Mammary epithelial cell (primary cell): ENCODE results near the gene SORBS2.

Experiments
- EZH2 ChIP-seq: IDR thresholded peaks from 2 replicates; pipeline ENCODE4 v1.6.1; 2012; ENCODE audit warnings: low read length, inconsistent platforms, borderline replicate concordance
- TF ChIP-seq, protein P1 (sequence below), 2 donors: IDR thresholded peaks in 1 of 2; conservative IDR thresholded peaks in 1 of 2; 2 replicates each; pipeline ENCODE4 v1.5.1; 2011 to 2012; ENCODE audit warnings: inconsistent platforms in 2 of 2, low read length in 2 of 2, mild to moderate bottlenecking in 2 of 2, control low read depth in 1 of 2, low read depth in 1 of 2; ENCODE audit not compliant: insufficient read depth in 1 of 2; ENCODE audit errors: extremely low read depth in 1 of 2

DNA sequence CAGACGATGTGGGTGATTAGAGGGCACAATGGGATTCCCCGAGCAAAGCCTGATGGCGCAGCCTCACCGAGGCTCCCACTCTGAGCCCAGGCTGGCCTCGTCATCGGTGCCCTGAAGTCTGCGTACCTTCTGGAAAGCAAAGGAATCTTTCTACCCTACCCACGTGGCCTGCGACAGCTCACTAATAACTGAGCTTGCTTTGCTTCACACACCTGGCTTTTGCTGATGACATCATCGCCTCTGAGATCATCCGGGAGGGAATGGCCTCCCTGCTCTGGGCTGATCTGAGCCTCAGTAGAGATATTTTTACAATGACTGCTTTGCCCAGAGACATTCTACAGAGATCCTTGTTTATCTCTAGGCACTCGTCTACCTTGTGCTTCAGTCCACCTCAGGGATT lies 231.3 kb downstream of the SORBS2 start:
- TF ChIP-seq, protein P1, sequence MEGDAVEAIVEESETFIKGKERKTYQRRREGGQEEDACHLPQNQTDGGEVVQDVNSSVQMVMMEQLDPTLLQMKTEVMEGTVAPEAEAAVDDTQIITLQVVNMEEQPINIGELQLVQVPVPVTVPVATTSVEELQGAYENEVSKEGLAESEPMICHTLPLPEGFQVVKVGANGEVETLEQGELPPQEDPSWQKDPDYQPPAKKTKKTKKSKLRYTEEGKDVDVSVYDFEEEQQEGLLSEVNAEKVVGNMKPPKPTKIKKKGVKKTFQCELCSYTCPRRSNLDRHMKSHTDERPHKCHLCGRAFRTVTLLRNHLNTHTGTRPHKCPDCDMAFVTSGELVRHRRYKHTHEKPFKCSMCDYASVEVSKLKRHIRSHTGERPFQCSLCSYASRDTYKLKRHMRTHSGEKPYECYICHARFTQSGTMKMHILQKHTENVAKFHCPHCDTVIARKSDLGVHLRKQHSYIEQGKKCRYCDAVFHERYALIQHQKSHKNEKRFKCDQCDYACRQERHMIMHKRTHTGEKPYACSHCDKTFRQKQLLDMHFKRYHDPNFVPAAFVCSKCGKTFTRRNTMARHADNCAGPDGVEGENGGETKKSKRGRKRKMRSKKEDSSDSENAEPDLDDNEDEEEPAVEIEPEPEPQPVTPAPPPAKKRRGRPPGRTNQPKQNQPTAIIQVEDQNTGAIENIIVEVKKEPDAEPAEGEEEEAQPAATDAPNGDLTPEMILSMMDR (conservative IDR thresholded peaks at IDR 0.05 in 1 of 2, IDR thresholded peaks at IDR 0.05 in 1 of 2; ENCODE audit: extremely low read depth in 1 of 2, insufficient read depth in 1 of 2, low read depth in 1 of 2, low read length in 2 of 2): no peak
- TF ChIP-seq EZH2: no peak
